CD4-positive, alpha-beta T cell treated with Interleukin-15 for 4 hours (primary cell): ENCODE data around the gene IGSF10.

ENCODE experiments used
- DNase-seq: peaks from one replicate; pipeline ENCODE4 v3.0.0-alpha.2; 2020; ENCODE audit warnings: low spot score

Gene IGSF10

DNA sequence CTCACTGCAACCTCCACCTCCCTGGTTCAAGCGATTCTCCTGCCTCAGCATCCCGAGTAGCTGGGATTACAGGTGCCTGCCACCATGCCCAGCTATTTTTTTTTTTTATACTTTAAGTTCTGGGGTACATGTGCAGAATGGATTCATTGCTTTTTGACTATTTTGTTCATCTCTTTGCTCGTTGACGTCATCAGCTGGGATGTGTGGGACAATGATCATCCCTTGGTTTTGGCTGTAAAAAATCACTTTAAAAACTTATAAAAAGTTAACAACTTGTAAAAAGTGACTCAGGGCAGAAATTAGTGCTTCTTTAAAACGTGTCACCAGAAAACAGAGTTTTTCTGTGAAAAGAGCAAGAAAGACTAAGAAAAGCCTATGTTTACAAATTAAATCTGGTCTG is 37.8 kb downstream of the IGSF10 start:
- no peak for DNase-seq

- no peak for DNase-seq
Measured at GRCh38 chr3:151421938-151422337, 38.9 kb downstream of the IGSF10 start.

DNA sequence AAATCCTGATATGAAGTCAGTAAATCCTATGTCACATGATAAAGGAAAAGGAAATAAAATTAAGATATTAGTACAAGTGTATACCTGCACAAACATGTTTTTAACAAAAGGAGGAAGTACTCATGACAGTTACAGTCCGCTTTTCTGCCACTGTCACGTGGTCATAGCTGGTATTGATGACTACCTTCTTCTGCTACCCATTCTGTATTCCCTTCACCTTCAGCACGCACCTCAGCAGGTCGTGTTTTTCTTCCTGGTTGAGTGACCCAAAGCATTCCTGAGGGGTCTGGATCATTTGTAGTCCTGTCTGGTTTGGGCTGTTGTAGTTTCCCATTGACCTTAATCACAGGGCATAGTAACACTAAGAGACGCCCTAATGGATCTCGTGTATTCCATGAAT is 41.1 kb downstream of the IGSF10 start:
- no peak for DNase-seq

DNA sequence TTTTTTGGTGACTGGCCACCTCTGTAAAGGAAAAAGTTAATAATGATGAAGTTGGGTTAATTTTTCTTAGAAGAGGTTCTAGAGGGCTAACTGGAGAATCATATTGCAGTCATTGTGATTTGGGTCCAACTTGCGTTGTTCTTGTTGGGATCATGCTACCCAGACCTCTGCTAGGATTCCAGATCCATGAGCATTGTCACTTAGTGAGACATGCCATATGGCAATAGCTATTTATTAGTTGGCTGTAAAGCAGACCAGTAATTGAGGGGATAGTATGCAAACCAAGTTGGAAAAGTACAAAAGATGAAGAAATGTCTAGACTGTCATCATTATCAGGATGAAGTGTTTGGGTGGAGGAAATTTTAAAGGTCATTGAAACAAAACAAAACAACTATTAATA is 45.6 kb downstream of the IGSF10 start:
- no peak for DNase-seq

GRCh38 chr3:151412989-151413388 is 47.9 kb downstream of the IGSF10 start:
- DNase-seq = no peak
